ENCODE results near the gene NAA80. TPM values are rescaled to one million over a fixed set of nuclear protein-coding genes. Genes with fewer than 3 reads are reported as not detected.

The NAA80 gene
- total and polyA plus RNA-seq, 10 of the 15 experiments (the other 5 are each of a cell fraction or from before 2014, with no cell fraction given): 0.48 to 12.7 (median 6.7) TPM

- Histone ChIP-seq H3K36me3 (ENCODE audit: control insufficient read depth in 2 of 2, insufficient read depth in 2 of 2, low read length in 1 of 2) (peaks cover 6 to 7% of the 10 kb centered on the region in 2 experiments), H4K20me1 (ENCODE audit: control insufficient read depth, insufficient read depth) (no peaks in the 10 kb centered on the region; the same call in 1 of the 2 replicates), H3K4me3 (peak overlapping the region; percentile 96), H3K79me2 (ENCODE audit: control insufficient read depth, insufficient read depth, low read length) (peaks cover 76% of the 10 kb centered on the region), H2AFZ (ENCODE audit: control insufficient read depth, low read depth, low read length) (peak overlapping the region; percentile 78), H3K27ac (ENCODE audit: control insufficient read depth, insufficient read depth) (peak overlapping the region; percentile 92), H3K9me3 (replicated peaks; ENCODE audit: control insufficient read depth, insufficient read depth, low read length) (no peaks in the 10 kb centered on the region), H3K9ac (ENCODE audit: control insufficient read depth, insufficient read depth, low read length) (peak overlapping the region; percentile 86), H3K27me3 (replicated peaks in 1 of 2; ENCODE audit: control insufficient read depth in 2 of 2, insufficient read depth in 2 of 2, low read length in 1 of 2) (no peaks in the 10 kb centered on the region), H3K4me2 (ENCODE audit: control insufficient read depth, insufficient read depth) (peak overlapping the region; percentile 77), H3K4me1 (ENCODE audit: control insufficient read depth, insufficient read depth, low read length) (peaks cover 10% of the 10 kb centered on the region; the same call in 1 of the 2 replicates)
- intact Hi-C loops (cut with micrococcal nuclease; ENCODE audit: unreplicated experiment) (loop anchor here (5.0 kb wide), 2 partner anchors 39 to 99 kb away; partner anchors contain the start of genes GNAI2, HYAL3 and NAA80), in situ Hi-C loops (cut with MboI) (loop anchor here (10.0 kb wide), 1 partner anchor 1058 kb away; the partner anchor contains the start of gene RBM15B)
- ChIA-PET CTCF (interaction anchor here (0.6 to 10.5 kb wide), 12 partner anchors 9 to 665 kb away, joined by 3 to 72 read pairs (median 4); partner anchors contain the start of genes CYB561D2, HYAL2, NPRL2 and TUSC2), RAD21 (ENCODE audit: unreplicated experiment) (interaction anchor here (0.8 to 2.7 kb wide), 18 partner anchors 9 to 1163 kb away, joined by 3 to 21 read pairs (median 3); partner anchors contain the start of genes CYB561D2, DCAF1, GNAI2 and HYAL2), POLR2A (interaction anchor here (0.6 to 7.0 kb wide), 29 partner anchors 9 to 286 kb away, joined by 3 to 84 read pairs (median 4); partner anchors contain the start of genes C3orf18, CISH, CYB561D2 and GNAI2), SMC1A (ENCODE audit: uncharacterized antibody, unreplicated experiment) (interaction anchor here (0.9 to 1.8 kb wide), 10 partner anchors 9 to 275 kb away, joined by 3 to 20 read pairs (median 4); partner anchors contain the start of genes CISH, GNAI2, HYAL2 and HYAL3)
- TSS peak; percentile 67 for BruUV-seq (replicated peaks)
- WGBS (ENCODE audit: insufficient coverage, insufficient replicate concordance, low lambda C conversion rate, missing lambda C conversion rate): 0% methylated on average over 13 of the region's 31 CpGs
- DNase-seq (ENCODE audit: low read depth, low spot score) (no peak), ATAC-seq (peak; percentile 17), FAIRE-seq (no peak)
- 0 out of 4 replicates have a peak, but pooled peaks of 1 of the 2 experiments have one; percentile 12 for TF ChIP-seq IKZF2 (IDR thresholded peaks at IDR 0.05)
- no peak for TF ChIP-seq CHD4 (IDR thresholded peaks at IDR 0.05)
- TF ChIP-seq SMARCA5 (IDR thresholded peaks at IDR 0.05): peak; percentile 86; the same call in 1 of the 2 replicates
- no peak for TF ChIP-seq ZNF274 (IDR thresholded peaks at IDR 0.05; ENCODE audit: insufficient read depth, insufficient read length)
- TF ChIP-seq RCOR1 (conservative IDR thresholded peaks at IDR 0.05; ENCODE audit: low read depth, low read length): no peak
- peak; percentile 68; the same call in 1 of the 2 replicates for TF ChIP-seq GATAD2B (conservative IDR thresholded peaks at IDR 0.05; ENCODE audit: low read depth)
- no peak for TF ChIP-seq CREM (IDR thresholded peaks at IDR 0.05; ENCODE audit: low read depth)
- no peak for TF ChIP-seq ESRRA (IDR thresholded peaks at IDR 0.05; ENCODE audit: low read length)
- TF ChIP-seq GABPA (IDR thresholded peaks at IDR 0.05; ENCODE audit: low read depth): no peak
- TF ChIP-seq RBBP5 (conservative IDR thresholded peaks at IDR 0.05): no peak
- 0 out of 2 replicates have a peak, but pooled peaks have one; percentile 13 for TF ChIP-seq IKZF1 (conservative IDR thresholded peaks at IDR 0.05)
- TF ChIP-seq NFIC (IDR thresholded peaks at IDR 0.05; ENCODE audit: low read depth, low read length): no peak
- TF ChIP-seq ZBTB40 (IDR thresholded peaks at IDR 0.05; ENCODE audit: borderline replicate concordance): no peak
- no peak for TF ChIP-seq ZNF24 (IDR thresholded peaks at IDR 0.05)
- no peak for TF ChIP-seq SRF (IDR thresholded peaks at IDR 0.05; ENCODE audit: low read depth in 2 of 2, low read length in 2 of 2)
- TF ChIP-seq ZBTB4 (CRISPR knock-in tag; IDR thresholded peaks at IDR 0.05): no peak
Observed at GRCh38 chr3:50336452-50337174, 37.4 kb upstream of the NAA80 start.

Data from GM12878 (cell line).